Measurements from ENCODE around the gene PRPSAP2.

DNA sequence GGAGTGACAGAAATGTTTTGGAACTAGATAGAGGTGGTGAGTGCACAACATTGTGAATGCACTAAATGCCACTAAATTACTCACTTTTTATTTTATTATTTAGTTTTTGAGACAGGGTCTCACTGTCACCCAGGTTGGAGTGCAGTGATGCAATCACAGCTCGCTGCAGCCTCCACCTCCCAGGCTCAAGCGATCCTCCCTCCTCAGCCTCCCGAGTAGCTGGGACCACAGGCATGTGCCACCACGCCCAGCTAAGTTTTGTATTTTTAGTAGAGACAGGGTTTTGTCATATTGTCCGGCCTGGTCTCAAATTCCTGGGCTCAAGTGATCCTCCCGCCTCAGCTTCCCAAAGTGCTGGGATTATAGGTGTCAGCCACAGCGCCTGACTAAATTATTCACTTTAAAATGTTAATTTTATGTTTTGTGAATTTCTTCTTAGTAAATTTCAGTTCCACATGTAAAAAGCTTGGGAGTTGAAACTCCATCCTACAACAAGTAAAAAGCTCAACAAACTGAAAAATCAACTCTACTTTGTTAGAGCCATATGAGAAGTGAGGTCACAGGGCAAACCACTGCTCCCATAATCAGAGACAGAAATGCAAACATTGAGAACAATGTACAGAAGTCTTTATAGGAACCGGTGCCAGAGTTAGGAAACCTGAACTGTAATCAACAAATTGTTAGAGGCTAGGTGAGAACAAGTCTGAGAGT lies 80.2 kb downstream of the PRPSAP2 start:
- no peak for TF ChIP-seq CTCF (IDR thresholded peaks at IDR 0.05)
- TF ChIP-seq POLR2A (IDR thresholded peaks at IDR 0.05): no peak

Measured in upper lobe of left lung (tissue), 4 donors.